HepG2 (cell line): Measurements from ENCODE around the gene ROBO2. TPM values are rescaled to one million over a fixed set of nuclear protein-coding genes. Genes with fewer than 3 reads are reported as not detected.

Experiments used
- ATAC-seq: fragments of 200-7000 bp; cut with Tn5 transposase; 3 replicates; pipeline ENCODE4 v1.9.1; 2020; ENCODE audit warnings: mild to moderate bottlenecking, moderate library complexity
- BruUV-seq: library from RNA; stranded (reverse); fragments of 400-500 nt; replicated peaks from 2 replicates; lab custom pipeline; 2021; lab: Mats Ljungman, UMichigan
- CTCF ChIA-PET: fragments of 300-600 bp; formaldehyde crosslinking; extraction: SDS; loops from one replicate; lab custom pipeline; 2021; ENCODE audit warnings: low total read pairs, inconsistent platforms, low intra/inter-chr PET ratio; lab: Yijun Ruan, JAX
- POLR2A ChIA-PET: fragments of 350-600 bp; sonication (Branson Sonifier 250); formaldehyde crosslinking; loops from one replicate; lab custom pipeline; 2020; ENCODE audit warnings: antibody characterized with exemption, inconsistent platforms; lab: Yijun Ruan, JAX
- DNase-seq: peaks from one replicate; pipeline ENCODE4 v3.0.0-alpha.2; 2015; ENCODE audit warnings: low spot score
- FAIRE-seq: peaks from 3 replicates; lab custom pipeline; 2011; peaks lifted over from hg19 to GRCh38; lab: Jason Lieb, UNC
- H2AFZ ChIP-seq: one replicate; pipeline ENCODE4 v1.6.1; 2011; ENCODE audit warnings: low read length, inconsistent platforms
- H3K27ac ChIP-seq: fragments of 300-600 bp; 3 replicates; pipeline ENCODE4 v1.8.0; 2011; ENCODE audit warnings: mixed run types, mild to moderate bottlenecking, mixed read lengths, low read length, inconsistent platforms; ENCODE audit not compliant: insufficient read depth; ENCODE audit errors: extremely low read length
- H3K27me3 ChIP-seq, 2 experiments: fragments of 200-600 bp in 1 of 2; 2 replicates in 1 of 2; 3 replicates in 1 of 2; pipeline versions ENCODE4 v1.6.0 to v1.8.0; 2011; ENCODE audit warnings: low read length in 2 of 2, mild to moderate bottlenecking in 2 of 2, moderate library complexity in 2 of 2, inconsistent platforms in 1 of 2; ENCODE audit not compliant: insufficient read depth in 2 of 2, control insufficient read depth in 1 of 2
- H3K36me3 ChIP-seq, 2 experiments: fragments of 200-600 bp in 1 of 2; replicated peaks in 1 of 2; 2 replicates in 1 of 2; 3 replicates in 1 of 2; pipeline versions ENCODE4 v1.5.1 to v1.8.0; 2011; ENCODE audit warnings: low read length in 2 of 2, inconsistent platforms in 1 of 2; ENCODE audit not compliant: insufficient read depth in 2 of 2, control insufficient read depth in 1 of 2
- H3K4me1 ChIP-seq: 2 replicates; pipeline ENCODE4 v1.5.1; 2012; ENCODE audit warnings: low read length, inconsistent platforms; ENCODE audit not compliant: insufficient read depth
- H3K4me2 ChIP-seq: 2 replicates; pipeline ENCODE4 v1.6.0; 2011; ENCODE audit warnings: low read depth, low read length, inconsistent platforms
- H3K4me3 ChIP-seq, 3 experiments: fragments of 200-600 bp in 1 of 3; sonication (generic), shearing (Covaris generic) in 1 of 3; replicated peaks in 1 of 3; 2 replicates each; pipeline ENCODE4 v1.5.1; 2011 to 2016; ENCODE audit warnings: low read length in 3 of 3, inconsistent platforms in 2 of 3, low read depth in 2 of 3, mild to moderate bottlenecking in 2 of 3, control low read depth in 1 of 3, mixed read lengths in 1 of 3; ENCODE audit not compliant: insufficient read depth in 1 of 3
- H3K79me2 ChIP-seq: one replicate; pipeline ENCODE4 v1.6.1; 2011; ENCODE audit warnings: low read length, inconsistent platforms; ENCODE audit not compliant: insufficient read depth
- H3K9ac ChIP-seq: 2 replicates; pipeline ENCODE4 v1.6.0; 2011; ENCODE audit warnings: mild to moderate bottlenecking, low read depth, low read length, inconsistent platforms; ENCODE audit not compliant: insufficient read depth
- H3K9me3 ChIP-seq: 2 replicates; pipeline ENCODE4 v1.5.1; 2012; ENCODE audit warnings: mild to moderate bottlenecking, low read length
- H4K20me1 ChIP-seq: 2 replicates; pipeline ENCODE4 v1.6.0; 2011; ENCODE audit warnings: inconsistent platforms, mild to moderate bottlenecking, low read length, moderate library complexity; ENCODE audit not compliant: insufficient read depth
- ATF1 ChIP-seq: IDR thresholded peaks from 2 replicates; pipeline ENCODE4 v1.6.1; 2016; ENCODE audit warnings: mild to moderate bottlenecking, control low read depth
- CBX5 ChIP-seq: sonication (generic); formaldehyde crosslinking; IDR thresholded peaks from 2 replicates; pipeline ENCODE4 v1.4.0; 2020; ENCODE audit warnings: missing genetic modification reagents, borderline replicate concordance
- HNRNPL ChIP-seq: fragments of 200-400 bp; formaldehyde crosslinking; IDR thresholded peaks from 2 replicates; pipeline ENCODE4 v1.6.1; 2017; ENCODE audit warnings: mild to moderate bottlenecking, low read depth, low read length
- MTERF4 ChIP-seq: sonication (generic); formaldehyde crosslinking; IDR thresholded peaks from 2 replicates; pipeline ENCODE4 v1.8.0; 2023; ENCODE audit warnings: mild to moderate bottlenecking, missing genetic modification reagents
- MZF1 ChIP-seq: sonication (generic); formaldehyde crosslinking; IDR thresholded peaks from 2 replicates; pipeline ENCODE4 v1.8.1; 2023; ENCODE audit warnings: mild to moderate bottlenecking, missing genetic modification reagents, borderline replicate concordance
- PHF20 ChIP-seq: sonication (generic); formaldehyde crosslinking; IDR thresholded peaks from 2 replicates; pipeline ENCODE4 v1.5.0; 2020; ENCODE audit warnings: mild to moderate bottlenecking, missing genetic modification reagents
- SP140L ChIP-seq: sonication (generic); formaldehyde crosslinking; IDR thresholded peaks from 2 replicates; pipeline ENCODE4 v1.4.0; 2020; ENCODE audit warnings: missing genetic modification reagents, borderline replicate concordance
- SRSF4 ChIP-seq: fragments of 200-400 bp; formaldehyde crosslinking; IDR thresholded peaks from one replicate; pipeline ENCODE4 v1.6.1; 2018; ENCODE audit warnings: mild to moderate bottlenecking, low read depth, low read length, moderate library complexity; ENCODE audit not compliant: poor library complexity, severe bottlenecking
- TARDBP ChIP-seq: sonication (generic); formaldehyde crosslinking; IDR thresholded peaks from 2 replicates; pipeline ENCODE4 v1.8.0; 2022; ENCODE audit warnings: mild to moderate bottlenecking, missing genetic modification reagents
- ZBTB37 ChIP-seq: sonication (generic); formaldehyde crosslinking; IDR thresholded peaks from 2 replicates; pipeline ENCODE4 v1.4.0; 2020; ENCODE audit warnings: mild to moderate bottlenecking, missing genetic modification reagents
- ZBTB46 ChIP-seq: sonication (generic); formaldehyde crosslinking; IDR thresholded peaks from 2 replicates; pipeline ENCODE4 v1.4.0; 2020; ENCODE audit warnings: mild to moderate bottlenecking, missing genetic modification reagents, borderline replicate concordance
- ZNF335 ChIP-seq: sonication (generic); formaldehyde crosslinking; IDR thresholded peaks from 2 replicates; pipeline ENCODE4 v1.4.0; 2020; ENCODE audit warnings: missing genetic modification reagents
- ZNF547 ChIP-seq: sonication (generic); formaldehyde crosslinking; IDR thresholded peaks from 2 replicates; pipeline ENCODE4 v1.5.1; 2020; ENCODE audit warnings: mild to moderate bottlenecking, missing genetic modification reagents
- ZNF570 ChIP-seq: sonication (generic); formaldehyde crosslinking; IDR thresholded peaks from 2 replicates; pipeline ENCODE4 v1.4.0; 2020; ENCODE audit warnings: mild to moderate bottlenecking, missing genetic modification reagents, borderline replicate concordance
- ZNF703 ChIP-seq: sonication (generic); formaldehyde crosslinking; IDR thresholded peaks from 2 replicates; pipeline ENCODE4 v1.5.1; 2020; ENCODE audit warnings: missing genetic modification reagents, mild to moderate bottlenecking, moderate library complexity, borderline replicate concordance
- ZNF784 ChIP-seq: sonication (generic); formaldehyde crosslinking; IDR thresholded peaks from 2 replicates; pipeline ENCODE4 v1.5.1; 2020; ENCODE audit warnings: missing genetic modification reagents, mild to moderate bottlenecking, borderline replicate concordance
- ZSCAN12 ChIP-seq: sonication (generic); formaldehyde crosslinking; IDR thresholded peaks from 2 replicates; pipeline ENCODE4 v1.9.0; 2021; ENCODE audit warnings: mild to moderate bottlenecking, missing genetic modification reagents
- WGBS: methylation state at CpG from one replicate; pipeline ENCODE4 v1.1.6; 2017; ENCODE audit warnings: low lambda C conversion rate; 5-methylcytosine and 5-hydroxymethylcytosine counted together
- in situ Hi-C: cut with HindIII; loops from 2 replicates; pipeline ENCODE4 v1.10.0; 2017; ENCODE audit warnings: low pct_unique_long_range_greater_than_20kb; ENCODE audit not compliant: extremely low pct_ligation_motif_present
- intact Hi-C: fragments of 100-400 bp; cut with micrococcal nuclease; formaldehyde crosslinking; loops from one replicate; pipeline ENCODE4 v1.10.0; 2022; ENCODE audit not compliant: unreplicated experiment
- polyA plus RNA-seq, 8 experiments: library from polyadenylated mRNA; depleted of rRNA in 3 of 8; stranded (reverse) in 7 of 8; unstranded in 1 of 8; fragments of >200 nt; fragmentation: Illumina TruSeq in 4 of 8; extraction: Trizol in 4 of 8; gene quantifications; 2 replicates each; pipeline versions ENCODE4 v1.2.1 to v1.2.3, GENCODE V29; 2011 to 2016; ENCODE audit warnings: low read depth in 4 of 8, missing spikeins in 1 of 8, mixed read lengths in 1 of 8; ENCODE audit not compliant: insufficient read depth in 1 of 8
- total RNA-seq, 5 experiments: library from RNA; depleted of rRNA; stranded (reverse); fragments of >200 nt; fragmentation: Illumina TruSeq; extraction: Trizol; gene quantifications; 2 replicates each; pipeline ENCODE4 v1.2.3, GENCODE V29; 2016; ENCODE audit warnings: low read depth in 1 of 5

The ROBO2 gene
- total and polyA plus RNA-seq, 2 of the 13 experiments (the other 11 are each of a cell fraction or from before 2014, with no cell fraction given): not detected

GRCh38 chr3:77309460-77309859 lies 269.6 kb downstream of the ROBO2 start (continued):
- TF ChIP-seq HNRNPL (no peak), ZSCAN12 (CRISPR knock-in tag) (no peak), SP140L (CRISPR knock-in tag) (no peak), PHF20 (no peak)

GRCh38 chr3:77313843-77314242 lies 273.9 kb downstream of the ROBO2 start:
- ChIA-PET POLR2A (no interaction called here), CTCF (no interaction called here)
- H3K9me3 ChIP-seq: no peaks in the 10 kb centered on the region
- in situ Hi-C loops (no loop called here), intact Hi-C loops (no loop called here)
- no peak overlapping the region for H3K4me2 ChIP-seq
- no peak overlapping the region for H3K9ac ChIP-seq
- no peak overlapping the region for H3K27ac ChIP-seq
- no peak for DNase-seq
- no peak for ATAC-seq
- H3K4me1 ChIP-seq: no peaks in the 10 kb centered on the region
- H3K36me3 ChIP-seq: no peaks in the 10 kb centered on the region
- no peaks in the 10 kb centered on the region for H3K79me2 ChIP-seq
- no peak overlapping the region for H3K4me3 ChIP-seq
- TF ChIP-seq ZNF570 (CRISPR knock-in tag) (no peak), ATF1 (CRISPR knock-in tag) (no peak), MTERF4 (CRISPR knock-in tag) (no peak), ZNF784 (no peak), ZNF335 (CRISPR knock-in tag) (no peak), ZBTB37 (CRISPR knock-in tag) (no peak), ZNF547 (CRISPR knock-in tag) (no peak), TARDBP (CRISPR knock-in tag) (no peak), CBX5 (CRISPR knock-in tag) (no peak), ZNF703 (no peak), MZF1 (no peak), ZBTB46 (CRISPR knock-in tag) (no peak), SRSF4 (no peak)
- TF ChIP-seq, all 625 proteins: peak for 0
- WGBS: 57% methylated on average over 3 of the region's 3 CpGs
- no peak for FAIRE-seq
- Histone ChIP-seq H2AFZ (no peak overlapping the region), H4K20me1 (no peaks in the 10 kb centered on the region), H3K27me3 (no peaks in the 10 kb centered on the region)
- BruUV-seq: no TSS peak
